ENCODE results near the gene ZNF423. TPM values are rescaled to one million over a fixed set of nuclear protein-coding genes. Genes with fewer than 3 reads are reported as not detected.
A peak's percentile ranks its signal among the peaks of the same experiment; 100 is the strongest.

Gene ZNF423
- total RNA-seq, 1 donor from 2014 or later = 12.3 TPM

DNA sequence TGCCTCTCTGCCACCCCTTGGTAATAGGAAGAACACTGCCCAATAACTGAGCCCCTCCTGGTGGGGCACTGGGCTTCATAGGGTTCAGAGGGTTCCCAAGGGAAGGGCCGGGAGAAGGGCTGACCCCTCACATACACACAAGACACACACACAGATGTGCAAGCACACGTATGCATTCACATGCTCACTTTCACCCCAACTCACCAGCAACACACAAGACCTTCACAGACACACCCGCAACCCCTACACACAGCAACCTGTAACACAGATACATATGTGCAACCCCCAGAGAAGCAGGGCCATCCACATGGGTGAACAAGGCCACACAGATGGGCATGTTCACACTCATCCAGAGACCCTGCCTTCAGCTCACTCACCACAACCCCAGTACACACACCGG is 225.1 kb downstream of the ZNF423 start:
- DNase-seq (ENCODE audit: low spot score) = no peak

DNA sequence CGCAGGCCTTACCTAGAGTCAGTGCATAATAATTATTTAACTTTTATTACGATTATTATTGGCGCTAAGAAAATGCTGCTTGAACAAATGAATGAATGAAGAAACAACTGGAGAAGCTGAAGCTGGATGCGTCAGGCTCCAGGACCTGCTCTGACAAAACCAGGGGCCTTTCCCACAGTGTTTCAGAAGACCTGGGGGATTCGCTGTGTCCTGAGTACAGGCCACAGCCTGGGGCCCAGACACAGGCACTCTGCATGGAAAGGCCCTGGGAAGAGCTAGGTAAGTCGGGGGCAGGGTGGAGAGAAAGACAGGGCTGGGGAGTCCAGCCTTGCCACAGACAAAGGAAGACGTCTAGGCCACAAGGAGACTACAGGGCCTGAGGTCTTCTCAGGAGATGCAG is 226.1 kb downstream of the ZNF423 start:
- DNase-seq (ENCODE audit: low spot score) = no peak

DNA sequence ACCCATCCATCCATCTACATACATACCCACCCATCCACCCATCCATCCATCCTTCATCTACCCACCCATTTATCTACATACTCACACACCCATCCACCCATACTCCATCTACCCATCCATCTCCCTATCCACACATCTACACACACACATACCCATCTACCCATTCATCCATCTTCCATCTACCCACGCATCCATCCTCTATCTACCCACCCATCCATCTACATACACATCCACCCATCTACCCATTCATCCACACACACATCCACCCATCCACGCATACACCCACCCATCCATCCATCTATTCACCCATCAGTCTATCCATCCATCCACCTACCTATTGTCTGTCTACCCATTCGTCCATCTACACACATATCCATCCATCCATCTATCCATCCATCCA is 227.8 kb downstream of the ZNF423 start:
- no peak for DNase-seq (ENCODE audit: low spot score)

DNA sequence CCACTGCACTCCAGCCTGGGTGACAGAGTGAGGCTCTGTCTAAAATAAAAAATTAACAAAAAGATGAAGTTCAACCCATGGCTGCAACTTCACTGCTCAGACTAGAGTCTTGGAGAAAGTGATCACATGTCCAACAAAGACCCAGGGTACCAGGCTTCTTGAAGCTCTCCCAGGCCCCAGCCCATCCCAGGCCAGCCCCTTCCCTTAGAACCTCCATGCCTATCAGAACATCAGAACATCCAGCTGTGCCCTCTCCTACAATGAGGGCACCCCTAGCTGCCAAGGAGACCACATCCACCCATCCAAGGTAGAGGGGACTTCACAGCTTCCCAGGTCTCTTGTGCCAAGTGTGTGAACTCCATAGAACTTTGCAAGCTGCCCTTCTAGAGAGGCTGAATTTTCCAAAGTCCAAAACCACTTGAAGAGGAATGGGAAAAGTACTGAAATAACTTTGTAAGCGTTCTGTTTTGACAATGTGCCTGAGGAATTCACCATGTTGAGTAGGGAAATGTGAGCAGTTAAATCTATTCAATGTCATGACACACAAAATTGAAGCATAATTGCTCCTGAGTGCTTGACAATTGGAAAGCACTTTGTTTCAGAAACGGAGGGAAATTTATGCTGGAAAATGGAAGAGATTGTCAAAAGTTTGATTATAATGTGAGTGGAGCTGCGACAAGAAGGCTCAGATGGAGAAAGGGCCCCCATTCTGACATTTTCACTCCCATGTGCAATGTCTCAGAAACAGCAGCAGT is 230.4 kb downstream of the ZNF423 start:
- DNase-seq (ENCODE audit: low spot score) = no peak

DNA sequence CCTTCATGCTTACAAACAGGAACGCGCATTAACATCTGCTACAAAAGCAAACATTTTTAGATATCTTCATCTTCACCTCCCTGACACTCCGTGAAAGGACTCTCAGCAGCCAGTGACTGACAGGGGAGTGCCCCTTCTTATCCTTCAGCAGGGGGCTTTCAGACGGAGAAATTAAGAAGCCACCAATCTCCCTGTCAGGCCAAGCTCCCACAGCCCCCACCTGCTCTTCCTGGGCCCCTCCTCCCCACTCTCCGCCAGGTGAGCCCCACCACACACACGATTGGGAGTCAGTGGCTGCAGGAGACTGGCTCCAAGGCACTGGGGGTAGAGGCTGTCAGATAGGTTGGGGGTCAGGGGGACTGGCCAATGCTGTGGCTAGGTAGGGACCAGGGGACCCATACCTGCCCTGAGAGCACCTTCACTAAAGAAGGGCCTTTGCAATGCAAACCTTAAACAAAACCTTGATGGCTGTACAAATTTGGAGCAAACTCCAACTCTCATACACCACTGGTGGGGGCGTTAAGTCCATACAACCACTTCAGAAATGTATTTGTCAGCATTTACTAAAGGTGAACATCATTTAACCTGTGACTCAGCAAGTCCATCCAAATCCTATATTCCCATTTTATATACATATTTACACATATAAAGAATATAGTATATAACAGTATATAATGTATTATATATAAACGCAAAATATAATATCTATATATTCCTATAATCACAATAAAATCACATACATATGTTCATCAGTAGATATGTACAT is 232.2 kb downstream of the ZNF423 start:
- DNase-seq (ENCODE audit: low spot score) = no peak

DNA sequence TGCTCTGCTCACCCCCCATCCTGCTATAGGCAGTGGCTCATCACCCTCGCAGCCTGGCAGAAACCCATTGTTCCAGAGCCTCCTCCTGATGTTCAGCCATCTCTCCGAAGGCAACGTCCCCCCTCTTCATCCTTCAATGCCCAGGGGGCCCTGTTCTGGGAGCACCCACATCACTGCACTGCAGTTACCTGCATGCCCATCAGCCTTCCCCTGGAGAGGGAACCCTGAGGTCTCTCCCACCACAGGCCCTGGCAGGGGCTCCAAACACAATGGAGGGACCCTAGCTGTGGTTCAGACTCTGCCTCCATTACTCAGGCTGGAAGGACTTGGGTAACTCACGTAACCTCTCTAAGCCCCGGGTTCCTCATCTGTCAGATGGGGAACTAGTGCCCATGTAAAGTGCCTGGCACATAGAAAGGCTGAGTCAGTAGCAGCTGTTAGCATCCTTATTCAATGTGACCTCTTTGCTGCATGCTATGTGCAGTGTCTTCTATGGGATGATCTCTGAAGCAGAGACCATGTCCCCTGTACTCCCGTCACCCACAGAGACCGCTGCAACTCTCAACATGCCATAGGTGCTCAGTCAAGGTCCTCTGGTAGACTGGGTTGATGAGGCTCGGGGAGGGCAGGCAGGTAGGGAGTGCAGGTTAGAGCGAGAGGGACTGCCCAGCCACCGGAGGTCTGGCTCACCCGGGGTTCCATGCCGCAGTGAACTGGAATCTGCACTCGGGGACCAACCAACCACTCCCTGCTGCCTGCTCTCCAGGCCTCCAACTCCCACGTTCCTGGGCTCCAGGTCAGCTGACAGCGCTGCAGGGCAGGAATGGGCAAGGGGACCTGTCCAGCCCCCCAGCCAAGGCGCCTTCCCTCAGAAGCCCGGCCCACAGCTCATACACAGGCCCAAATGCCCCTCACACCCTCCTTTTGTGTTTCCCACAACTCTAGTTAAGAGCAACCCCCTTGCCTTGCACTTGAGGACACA is 233.2 kb downstream of the ZNF423 start:
- no peak for DNase-seq (ENCODE audit: low spot score)

DNA sequence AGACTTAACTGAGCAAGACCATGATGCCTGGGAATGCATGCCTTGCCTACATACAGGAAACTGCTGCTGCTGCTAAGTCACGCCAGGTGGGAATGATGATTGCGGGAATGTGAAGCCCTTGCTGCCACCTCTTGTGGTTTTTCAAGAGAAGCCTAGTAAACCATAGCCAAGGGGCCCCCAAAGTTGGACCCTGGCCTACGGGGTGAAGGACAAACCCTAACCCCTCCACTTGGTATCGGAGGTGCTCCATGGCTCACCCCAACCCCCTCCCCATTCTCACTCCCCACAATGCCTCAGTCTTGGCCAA is 233.9 kb downstream of the ZNF423 start:
- DNase-seq (ENCODE audit: low spot score) = no peak

DNA sequence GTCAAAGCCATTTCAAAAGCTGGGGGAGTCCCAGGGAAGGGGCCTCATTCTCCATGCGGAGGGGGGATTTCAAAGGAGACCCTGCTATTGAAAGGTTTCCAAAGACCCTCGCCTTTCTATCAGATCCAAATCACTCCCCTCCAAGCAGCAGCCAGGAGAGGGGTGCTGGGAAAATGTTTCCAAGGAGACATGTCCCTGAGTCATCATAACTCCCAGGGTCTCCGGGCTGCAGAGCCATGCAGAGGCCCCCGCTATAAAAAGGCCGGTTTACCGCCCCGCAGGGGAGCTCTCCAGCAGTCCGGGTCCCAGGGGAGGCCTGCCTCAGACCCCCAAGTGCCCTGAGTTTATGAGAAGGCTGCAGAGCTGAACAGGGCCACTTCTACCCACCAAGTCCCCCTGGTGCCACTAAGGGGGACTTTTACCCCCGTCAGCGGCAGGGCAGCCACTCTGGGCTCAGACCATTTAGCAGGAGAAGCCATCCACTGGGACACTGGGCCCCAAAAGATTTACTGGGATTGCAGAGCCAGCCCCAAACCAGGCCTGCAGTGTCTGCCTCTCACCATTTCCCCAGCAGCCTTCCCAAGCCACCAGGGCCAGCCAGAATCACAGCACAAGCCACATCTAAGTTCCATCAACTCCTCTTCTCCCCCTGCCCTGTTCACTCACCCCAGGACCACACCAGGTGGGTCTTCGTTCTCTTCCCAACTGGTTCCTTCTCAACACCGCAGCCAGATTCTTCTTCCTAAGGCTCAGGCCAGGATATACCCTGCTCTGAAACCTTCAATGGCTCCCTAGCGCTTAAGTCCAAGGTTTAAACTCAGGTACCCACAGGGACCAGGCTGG is 234.4 kb downstream of the ZNF423 start:
- DNase-seq (ENCODE audit: low spot score) = peak; percentile 65

DNA sequence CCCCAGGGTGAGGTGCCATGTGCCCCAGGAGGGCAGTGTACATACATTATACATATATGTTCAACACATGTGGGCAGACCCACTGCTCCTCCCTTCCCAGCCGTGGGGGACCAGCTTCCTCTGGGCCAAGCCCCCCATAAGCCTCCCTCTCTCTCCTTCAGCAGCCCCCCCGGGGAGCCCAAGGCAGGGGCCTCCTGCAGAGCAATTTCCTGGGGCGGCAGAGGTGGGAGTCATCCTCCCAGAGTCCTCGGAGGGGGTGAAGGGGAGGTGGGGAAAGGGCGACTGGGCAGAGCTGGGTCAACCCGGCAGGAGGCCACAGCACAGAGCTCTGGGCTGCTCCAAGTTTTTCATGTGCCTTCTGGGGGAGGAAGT is 235.1 kb downstream of the ZNF423 start:
- peak; percentile 50 for DNase-seq (ENCODE audit: low spot score)

DNA sequence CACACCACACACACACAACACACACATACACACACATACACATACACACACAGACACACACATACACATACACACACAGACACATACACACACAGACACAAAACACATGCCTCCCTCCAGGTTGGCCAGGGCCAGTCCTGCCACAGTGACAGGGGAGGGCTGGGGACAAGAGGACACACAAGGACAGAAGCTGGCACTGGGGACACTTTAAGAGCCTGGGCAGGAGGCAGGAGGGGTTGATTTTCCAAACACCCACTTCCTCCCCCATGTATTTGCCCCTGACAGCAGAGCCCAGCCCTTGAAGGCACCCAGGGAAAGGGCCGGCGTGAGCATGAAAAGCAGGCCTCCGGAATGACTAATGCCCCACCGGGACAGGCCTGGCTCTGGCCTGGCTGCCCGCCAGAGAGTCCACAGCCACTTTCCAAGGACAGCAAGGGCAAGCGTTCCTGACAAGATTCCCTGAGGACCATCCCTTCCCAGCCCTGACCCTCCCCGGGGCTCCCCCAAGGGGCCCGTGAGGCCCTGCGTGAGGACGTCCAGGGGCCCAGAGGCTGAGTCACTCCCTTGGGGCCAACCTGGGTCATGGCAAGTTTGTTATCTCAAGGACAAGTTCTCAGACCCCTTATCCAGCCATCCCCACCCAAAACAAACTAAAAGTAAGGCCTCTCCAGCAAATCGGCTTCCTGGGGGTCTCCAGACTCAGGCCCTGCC is 235.6 kb downstream of the ZNF423 start:
- peak; percentile 87 for DNase-seq (ENCODE audit: low spot score)

DNA sequence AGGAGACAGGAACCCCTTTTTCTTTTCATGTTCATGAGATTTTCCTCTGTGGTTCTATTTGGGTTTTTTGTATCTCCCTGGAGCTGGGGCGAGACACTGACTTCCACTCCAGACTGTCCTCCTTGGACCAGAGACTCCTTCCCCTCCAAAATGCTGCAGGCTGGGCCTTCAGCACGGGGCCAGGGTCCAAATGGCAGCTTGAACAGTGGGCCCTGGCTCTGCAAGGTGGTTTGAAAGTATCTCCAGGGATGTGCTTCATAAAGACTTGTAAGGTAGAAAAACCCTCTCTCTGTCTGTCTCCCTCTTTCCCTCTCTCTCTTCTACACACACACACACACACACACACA is 236.1 kb downstream of the ZNF423 start:
- no peak for DNase-seq (ENCODE audit: low spot score)

DNA sequence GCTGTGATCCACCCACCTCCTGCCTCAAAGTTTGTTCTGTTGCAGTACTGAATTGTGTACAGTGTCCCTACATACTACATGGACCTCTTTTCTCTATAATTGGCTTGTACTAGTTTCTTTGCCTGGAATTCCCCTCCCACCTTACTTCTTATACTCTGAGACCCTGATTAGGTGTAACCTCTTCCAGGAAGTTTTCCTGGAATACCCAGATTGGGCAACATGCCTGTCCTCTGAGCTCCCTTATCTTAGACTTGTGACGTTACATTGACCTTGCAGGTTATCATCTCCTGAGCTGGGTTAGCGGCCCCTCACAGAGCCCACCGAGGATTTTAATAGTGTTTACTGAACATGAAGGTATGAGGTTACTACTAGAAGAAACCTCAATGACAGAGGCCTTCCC is 237.0 kb downstream of the ZNF423 start:
- no peak for DNase-seq (ENCODE audit: low spot score)

DNA sequence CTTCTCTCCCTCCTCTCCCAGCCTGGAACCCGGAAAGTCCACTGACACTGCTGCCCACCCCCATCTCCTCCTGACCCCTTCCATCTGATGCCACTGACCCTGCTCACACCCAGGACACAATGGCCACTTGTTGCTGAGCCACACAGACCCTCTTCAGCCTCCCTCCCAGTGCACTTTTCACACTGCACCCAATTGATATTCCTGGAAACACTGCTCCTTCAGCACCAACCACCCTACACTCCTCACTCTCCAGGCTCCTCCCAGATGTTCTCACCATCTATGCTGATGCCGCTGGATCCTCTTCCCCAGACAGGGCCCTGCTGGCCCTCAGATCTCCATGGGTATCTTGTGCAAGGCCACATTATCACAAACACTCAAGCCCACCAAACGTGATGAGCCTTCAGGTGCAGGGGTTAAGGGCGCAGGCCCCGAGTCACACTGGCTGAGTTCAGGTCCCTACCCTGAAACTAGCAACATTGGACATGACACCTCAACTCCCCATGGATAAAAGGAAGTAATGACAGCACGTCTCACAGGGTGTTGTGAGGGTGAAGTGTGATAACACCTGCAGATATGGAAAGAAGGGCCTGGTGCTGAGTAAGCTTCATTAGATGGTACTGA is 238.1 kb downstream of the ZNF423 start:
- no peak for DNase-seq (ENCODE audit: low spot score)

DNA sequence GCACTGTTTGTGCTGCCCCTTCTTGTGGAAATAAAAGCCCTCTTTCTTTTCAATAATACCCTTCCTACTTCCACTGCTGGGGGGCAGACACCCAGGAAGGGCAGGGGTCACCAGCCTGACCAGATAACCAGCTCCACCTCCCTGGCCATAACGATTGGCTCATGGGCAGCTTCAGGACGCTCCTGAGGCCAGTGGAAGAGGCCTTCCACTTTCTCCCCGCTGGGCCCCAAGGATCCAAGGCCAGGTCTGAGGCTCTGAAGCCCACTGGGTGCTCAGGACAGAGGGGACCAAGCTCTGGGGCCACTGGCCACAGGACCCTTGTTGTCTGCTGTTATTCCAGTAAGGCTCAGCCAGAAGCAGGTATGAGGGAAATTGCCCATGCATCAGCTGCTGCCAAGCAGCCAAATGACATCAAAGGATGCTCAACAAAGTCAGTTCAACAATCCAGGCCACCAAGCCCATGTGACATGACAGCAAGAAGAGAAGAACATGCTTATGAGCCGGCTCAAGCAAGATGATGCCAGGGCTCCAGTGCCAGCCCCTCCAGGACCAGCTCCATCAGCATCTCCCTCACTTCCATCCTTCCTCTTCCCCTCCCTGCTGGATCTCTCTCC is 238.8 kb downstream of the ZNF423 start:
- no peak for DNase-seq (ENCODE audit: low spot score)

DNA sequence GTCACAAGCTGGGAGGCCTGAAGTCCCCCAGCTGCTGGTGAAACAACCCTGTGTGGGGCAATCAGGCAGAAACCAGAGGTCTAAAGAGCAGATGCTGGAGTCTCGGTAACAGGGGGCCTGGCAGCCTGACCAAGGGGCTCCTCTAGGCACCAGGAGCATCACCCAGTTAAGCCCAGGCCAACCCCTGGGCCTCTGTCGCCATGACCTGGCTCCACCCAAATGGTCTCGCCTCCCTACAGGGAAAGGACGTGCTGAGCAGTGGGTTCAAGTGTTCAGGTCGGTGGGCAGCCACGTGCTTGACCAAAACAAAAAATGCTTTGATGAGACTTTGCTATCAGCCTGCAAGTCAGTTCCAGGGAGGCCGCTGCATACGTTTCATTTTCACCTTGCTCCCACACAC is 240.3 kb downstream of the ZNF423 start:
- DNase-seq (ENCODE audit: low spot score) = no peak

DNA sequence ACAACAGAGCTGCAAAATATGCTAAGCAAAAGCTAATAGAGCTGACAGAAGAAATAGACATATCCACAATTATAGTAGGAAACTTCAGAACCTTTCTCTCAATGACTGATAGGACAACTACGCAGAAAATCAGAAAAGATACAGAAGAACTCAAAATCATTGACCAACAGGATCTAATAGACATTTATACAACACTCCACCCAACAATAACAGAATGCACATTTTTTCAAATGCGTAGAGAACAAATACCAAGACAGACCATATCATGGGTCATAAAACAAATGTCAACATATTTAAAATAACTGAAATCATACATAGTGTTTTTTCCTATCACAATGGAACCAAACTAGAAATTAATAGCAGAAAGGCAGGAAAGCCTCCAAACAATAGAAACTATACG is 244.9 kb downstream of the ZNF423 start:
- DNase-seq (ENCODE audit: low spot score) = no peak

DNA sequence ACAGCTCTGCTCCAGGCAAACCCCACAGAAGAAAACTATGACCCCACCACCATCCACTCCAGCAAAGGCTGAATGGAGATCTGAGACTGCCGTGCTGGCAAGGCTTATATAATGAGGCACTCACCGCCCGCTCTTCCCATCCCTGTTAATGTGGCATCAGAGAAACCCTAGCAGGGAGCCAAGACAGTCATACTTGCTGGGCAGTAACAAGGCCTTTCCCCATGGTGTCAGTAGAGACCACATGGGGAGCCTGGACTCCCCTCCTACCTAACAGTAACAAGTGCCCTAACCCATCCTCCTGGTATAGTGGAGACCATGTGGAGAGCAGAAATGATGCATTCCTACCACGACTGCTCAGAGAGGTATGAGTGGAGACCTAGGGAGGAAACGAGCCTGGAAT is 247.1 kb downstream of the ZNF423 start:
- peak; percentile 54 for DNase-seq (ENCODE audit: low spot score)

DNA sequence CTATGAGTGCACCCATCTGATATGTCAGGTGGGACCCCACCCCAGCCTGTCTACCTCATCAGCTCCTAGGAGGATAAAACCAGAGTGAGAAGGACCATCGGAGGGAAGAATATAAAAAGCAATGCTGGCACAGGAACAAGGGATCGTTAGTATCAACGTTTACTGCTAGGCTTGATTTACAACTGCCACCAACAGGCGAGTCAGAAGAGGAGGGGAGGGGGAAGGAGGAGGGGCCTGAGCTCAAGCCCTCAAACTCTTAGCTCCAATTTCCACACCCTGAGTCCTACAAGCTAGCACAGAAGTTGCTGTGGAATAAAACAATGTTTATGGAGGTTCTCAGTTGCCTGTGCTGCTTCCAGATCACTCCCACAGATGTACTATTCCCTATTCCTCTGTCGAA is 247.8 kb downstream of the ZNF423 start:
- DNase-seq (ENCODE audit: low spot score) = peak; percentile 61

DNA sequence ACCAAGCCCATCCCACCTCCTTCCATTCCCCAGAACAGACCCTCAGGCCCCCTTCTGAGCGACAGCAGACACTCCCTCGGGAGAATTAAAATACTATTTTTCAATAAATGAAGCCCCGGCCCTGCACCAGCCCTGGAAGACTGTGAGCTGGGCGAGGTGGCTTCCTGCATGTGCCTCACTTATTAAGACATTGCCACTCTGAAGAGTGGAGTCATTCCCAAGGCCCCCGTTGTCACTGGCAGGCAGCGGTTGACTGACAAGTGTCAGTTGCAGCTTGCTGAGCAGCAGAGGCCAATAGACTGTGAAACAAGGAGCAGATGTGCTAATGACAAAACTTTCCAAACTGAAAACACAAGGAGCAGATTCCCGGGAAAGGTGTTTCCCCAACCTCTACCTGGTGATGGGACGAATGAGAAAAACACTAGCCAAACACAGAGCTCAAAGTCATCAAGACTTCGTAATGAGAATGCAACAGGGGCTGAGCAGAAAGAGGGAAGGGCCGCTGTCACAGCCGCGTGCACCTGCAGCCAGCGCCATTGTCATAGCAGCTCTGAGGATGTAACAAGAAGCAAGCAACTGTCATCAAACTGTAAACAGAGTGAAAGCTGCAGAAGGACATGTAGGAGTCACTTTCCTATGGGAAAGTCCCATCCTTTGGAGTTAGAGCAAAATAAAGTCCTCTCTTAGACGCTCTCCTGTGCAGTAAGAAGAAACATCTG is 250.2 kb downstream of the ZNF423 start:
- no peak for DNase-seq (ENCODE audit: low spot score)

Data from umbilical cord (tissue), 2 donors.